GM18873 (cell line): ENCODE data around the gene CCDC196.

Experiments used
- ATAC-seq: cut with Tn5 transposase; IDR thresholded peaks from one replicate; pipeline ENCODE4 v1.9.1; 2021; ENCODE audit warnings: mild to moderate bottlenecking, moderate library complexity, moderate number of reproducible peaks; ENCODE audit not compliant: unreplicated experiment, low FRiP score

CCDC196 gene, protein sequence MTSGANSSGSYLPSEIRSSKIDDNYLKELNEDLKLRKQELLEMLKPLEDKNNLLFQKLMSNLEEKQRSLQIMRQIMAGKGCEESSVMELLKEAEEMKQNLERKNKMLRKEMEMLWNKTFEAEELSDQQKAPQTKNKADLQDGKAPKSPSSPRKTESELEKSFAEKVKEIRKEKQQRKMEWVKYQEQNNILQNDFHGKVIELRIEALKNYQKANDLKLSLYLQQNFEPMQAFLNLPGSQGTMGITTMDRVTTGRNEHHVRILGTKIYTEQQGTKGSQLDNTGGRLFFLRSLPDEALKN

DNA sequence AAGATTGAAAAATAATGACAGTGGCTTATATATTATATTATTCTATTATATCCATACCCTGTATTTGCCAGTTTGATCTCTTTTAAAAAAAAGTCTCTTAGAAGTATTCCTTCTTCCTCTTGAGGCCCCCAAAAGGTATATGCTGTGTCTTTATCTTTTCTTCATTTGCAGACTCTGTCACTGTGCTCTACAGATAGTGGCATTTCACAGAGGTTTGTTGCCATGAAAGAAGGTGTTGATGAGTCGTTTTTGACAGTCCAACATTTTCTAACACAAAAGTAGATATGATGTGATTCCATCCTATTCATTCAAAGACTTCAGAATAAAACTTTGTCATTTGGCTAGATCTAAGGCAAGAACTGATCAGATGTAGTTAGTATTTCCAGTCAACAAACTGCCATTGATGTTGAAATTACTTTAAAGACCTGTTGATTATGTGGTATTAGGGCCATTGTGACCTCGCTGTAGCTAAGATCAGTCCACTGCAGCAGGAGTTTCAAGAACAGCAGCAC lies at the start of gene CCDC196:
TSS of gene CCDC196 (plus strand) at position 462 of the 512 bp plus-strand sequence. CDS start 132 bp downstream, outside the sequence.
- no peak for ATAC-seq

DNA sequence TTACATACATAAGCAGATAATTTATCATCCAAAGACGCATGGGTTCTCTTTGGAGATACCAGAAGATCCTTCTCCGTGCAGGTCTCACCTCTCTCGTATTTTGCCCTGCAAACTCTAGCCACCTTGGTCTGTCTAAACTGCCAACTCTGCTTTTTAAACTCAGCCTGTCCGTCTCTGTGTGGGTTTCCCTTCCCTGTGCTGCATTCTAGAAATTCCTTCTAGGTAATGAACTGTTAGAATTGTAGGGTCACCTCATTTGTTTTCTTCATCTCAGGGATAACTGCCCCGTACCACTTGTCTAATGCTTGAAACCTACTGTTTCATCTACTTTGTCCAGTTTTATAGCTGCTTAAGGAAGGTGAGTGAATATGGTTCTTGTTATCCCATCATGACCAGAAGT lies 45.4 kb upstream of the CCDC196 start:
- no peak for ATAC-seq

DNA sequence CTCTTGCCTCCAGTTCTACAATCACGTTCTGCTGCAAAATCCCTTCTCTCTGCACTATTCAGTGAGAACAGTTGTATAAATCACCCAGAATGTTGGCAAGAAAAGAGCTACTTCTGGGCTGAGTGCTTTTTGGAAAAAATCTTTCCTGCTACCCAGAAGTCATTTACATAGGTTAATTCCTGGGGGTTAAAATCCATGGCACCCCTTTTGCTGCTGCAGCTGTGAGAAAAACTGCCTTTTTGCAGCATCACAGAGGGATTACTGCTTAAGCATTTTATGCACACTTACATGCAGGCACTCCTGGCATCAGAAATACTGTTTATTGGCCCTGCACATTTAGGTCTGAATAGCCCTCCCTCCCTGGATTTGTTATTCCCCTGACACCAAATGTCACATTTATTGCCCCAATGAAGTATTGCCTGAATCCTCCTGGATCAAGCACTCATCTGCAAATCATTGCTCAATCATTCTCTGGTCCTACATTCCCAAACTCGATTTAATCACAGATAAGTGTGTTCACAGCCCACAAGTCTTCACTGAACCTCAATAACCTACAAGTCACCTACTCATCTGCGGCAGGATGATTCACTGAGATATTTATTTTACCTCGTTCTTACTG lies 43.1 kb upstream of the CCDC196 start:
- ATAC-seq: no peak

DNA sequence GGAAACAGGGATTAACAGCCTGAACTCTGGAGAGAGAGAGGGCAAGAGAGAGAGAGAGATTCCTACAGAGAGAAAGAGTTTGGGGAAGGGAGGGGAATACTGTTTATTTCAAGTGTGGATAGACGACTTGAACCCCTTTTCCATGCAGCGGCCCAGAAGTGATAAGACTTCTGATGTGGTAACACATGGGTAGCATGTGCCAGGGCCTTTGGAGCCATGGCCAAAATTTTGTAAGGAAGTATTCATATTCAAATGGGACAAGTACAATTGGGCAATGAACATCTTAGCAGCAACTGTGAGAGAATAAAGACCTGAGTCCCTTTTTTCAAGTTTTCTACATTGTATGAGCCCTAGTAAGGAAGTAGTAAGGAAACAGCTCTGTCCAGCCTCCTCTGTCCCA lies 42.4 kb upstream of the CCDC196 start:
- ATAC-seq: no peak

DNA sequence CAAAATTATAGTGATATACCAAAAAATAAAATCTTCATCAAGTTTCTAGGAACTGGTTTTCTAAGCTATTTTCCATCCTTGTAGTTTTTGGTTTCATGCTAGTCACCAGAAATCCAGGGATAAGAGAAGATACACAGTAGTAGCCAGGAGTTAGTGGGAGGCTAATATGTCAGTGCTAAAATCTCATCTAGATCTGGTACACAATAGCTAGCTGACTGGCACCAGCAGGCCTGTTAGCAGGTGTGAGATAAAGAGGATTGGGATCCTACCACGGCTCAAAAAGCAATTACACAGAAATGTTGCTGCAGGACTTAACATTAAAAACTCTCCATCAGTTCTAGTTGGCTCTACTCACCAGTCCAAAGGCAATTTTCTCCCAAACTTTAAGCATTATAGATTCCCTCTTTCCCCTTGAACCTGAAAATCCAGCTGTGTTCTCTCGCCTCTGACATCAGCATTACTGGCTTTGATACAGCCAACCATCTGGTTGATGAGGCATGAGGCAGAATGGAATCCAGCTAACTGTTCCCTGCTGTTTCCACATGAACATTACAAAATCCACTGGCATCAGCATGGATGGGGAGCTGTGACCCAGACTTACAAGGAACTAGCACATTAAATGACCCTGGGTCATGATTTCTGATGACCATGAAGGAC lies 41.8 kb upstream of the CCDC196 start:
- no peak for ATAC-seq

DNA sequence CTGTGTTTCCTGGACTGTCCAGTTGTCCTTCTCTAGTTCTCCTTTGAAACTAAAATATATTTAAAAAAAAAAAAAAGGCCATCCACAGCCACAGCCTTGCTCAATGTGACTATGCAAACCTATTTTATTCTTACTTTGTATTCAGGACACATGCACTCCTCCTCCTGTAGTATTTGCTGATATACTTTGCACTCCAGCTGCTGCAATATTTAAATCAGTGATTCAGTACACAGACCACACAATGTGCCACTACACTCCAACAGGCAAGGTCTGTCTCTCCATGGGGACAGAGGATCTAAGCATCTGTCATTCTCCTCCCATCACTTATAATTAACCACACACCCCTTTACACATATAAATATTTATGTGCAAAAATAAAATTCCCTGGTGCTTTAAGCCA lies 40.2 kb upstream of the CCDC196 start:
- ATAC-seq: no peak

DNA sequence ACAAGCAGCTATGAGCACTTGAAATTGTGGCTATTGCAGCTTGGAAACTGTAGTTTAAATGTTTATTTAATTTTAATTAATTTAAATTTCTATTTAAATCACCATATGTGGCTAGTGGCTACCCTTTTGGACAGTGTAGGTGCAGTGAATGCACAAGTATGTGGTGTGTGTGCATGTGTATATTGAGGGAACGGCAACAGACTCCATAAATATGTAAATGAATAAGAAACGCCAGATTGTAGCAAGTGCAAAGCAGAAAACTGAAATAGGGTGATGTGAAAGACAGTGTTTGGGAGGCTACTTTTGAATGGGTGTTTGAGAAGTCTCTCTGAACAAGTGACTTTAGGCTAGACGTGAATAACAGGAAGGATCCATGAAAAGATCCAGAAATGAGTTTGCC lies 32.7 kb upstream of the CCDC196 start:
- no peak for ATAC-seq

DNA sequence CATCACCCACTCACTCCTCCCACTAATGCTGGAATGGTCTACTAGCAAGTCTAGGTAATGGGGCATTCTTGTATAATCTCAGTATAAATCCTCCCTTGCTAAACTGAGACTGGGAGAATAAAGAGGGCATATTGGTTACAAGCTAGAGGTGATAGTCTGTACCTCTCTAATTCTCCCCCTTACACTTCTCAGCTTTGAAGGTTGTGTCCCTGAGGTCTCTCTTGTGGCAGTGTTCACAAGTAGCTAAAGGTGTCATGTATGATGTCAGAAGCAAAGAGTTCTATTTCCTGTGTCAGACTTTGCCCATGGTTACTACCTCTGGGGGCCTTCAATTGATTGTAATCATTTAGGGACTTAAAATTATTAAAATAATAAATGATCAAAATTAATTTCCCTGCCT lies 26.6 kb upstream of the CCDC196 start:
- ATAC-seq: no peak

DNA sequence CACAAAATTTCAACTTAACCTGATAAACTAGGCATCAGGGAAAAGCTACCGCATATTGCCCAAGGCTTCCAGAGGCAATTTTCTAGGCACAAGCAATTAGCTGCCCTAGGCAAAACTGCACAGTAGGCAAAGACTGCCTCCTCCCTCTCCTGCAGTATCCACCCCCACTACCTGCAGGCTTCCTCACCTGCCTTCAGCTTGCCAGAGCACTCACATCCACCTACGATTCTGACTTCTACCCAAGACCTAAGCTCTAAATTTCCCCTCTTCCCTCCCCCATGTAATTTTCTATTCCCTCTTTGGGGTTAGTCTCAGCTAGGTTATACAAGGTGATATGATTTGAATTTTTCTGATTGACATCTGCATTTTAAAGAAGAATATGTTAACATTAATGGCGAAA lies 21.9 kb upstream of the CCDC196 start:
- ATAC-seq: no peak

DNA sequence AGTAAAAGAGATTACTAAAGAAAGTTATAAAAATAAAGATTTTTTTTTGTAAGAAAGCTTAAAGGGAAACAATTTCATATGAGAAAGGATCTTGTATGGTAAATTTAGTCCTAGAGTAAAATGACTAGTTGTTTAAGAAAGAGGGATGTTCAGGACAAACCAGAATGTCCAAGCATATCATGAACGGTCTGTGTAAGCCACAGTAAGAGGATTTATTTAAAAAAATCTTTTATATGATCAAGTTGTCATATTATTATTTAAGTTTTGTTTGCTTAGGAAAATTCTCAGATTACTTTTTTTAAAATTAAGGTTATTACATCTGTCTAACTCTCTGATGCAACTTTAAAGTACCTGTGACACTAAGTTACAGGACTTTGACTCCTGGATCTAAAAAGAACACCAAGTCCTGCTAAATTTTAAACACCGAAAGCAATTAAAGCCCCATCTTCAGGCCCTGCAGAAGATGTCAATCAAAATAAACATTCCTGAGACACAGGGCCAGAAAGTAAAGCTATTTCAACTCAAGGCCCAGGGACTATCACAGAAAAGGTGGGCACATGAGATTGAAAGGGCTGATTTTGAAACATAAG lies 17.3 kb upstream of the CCDC196 start:
- ATAC-seq: no peak

DNA sequence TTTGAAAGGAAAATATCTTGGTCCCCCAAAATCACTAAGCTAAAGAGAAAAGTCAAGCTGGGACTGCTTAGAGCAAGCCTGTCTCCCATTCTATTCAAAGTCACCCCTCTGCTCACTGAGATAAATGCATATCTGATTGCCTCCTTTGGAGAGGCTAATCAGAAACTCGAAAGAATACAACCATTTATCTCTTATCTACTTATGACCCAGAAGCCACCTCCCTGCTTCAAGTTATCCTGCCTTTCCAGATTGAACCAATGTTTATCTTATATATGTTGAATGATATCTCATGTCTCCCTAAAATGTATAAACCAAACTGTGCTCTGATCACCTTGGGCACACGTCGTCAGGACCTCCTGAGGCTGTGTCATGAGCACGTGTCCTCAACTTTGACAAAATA lies 14.6 kb upstream of the CCDC196 start:
- no peak for ATAC-seq

DNA sequence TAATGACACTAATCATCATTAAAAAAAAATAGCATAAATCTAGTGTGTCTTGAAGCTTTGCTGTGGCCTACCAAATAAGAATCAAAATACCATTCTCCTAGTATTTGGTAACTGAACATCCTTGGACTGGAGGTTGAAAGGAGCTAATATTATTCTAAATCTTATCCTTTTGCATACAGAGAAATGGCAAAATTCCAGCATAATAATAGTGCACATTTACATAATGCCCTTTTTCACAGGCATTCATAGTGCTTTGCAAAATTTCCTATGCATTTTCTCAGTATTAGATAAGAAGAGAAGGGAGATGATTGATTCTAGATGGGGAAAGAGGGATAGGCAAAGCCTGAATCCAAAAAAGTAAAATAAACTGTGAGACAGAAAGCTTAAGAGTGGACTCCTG lies 13.9 kb upstream of the CCDC196 start:
- ATAC-seq: no peak

DNA sequence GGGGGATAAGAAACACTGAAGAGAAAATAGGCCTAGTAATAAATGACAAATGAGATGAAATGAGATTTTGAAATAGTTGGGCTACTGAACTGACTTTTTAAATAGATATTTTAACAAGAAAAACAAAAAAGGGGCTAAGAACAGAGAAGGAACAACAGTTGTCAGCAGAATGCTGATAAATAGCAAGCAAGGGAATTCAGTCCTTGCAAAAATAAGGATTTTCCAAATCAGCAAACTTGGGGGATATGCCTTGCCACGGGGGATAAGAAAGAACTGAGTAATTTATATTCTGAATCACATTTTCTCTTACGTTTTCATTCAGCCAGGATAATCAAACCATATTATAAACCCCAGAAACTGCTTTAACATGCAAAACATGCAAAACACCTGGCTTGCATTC lies 12.9 kb upstream of the CCDC196 start:
- no peak for ATAC-seq

DNA sequence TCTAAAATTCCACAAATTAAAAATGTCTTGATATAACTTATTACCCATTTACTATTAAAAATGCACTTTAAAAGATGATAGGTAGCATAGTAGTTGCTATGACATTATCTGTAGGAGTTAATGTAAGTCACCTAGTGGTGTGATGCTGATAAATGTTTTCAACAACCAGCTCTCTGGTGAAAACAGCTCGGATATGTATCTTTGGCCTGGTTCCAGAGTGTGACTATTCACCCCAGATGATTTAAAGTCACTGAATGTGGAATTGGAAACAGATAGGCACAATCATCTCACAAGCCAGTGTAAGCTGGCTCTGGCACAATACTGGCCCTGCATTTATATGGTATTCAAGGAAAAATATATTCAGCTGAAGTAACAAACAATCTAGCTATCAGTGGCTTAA lies 9.2 kb upstream of the CCDC196 start:
- no peak for ATAC-seq

DNA sequence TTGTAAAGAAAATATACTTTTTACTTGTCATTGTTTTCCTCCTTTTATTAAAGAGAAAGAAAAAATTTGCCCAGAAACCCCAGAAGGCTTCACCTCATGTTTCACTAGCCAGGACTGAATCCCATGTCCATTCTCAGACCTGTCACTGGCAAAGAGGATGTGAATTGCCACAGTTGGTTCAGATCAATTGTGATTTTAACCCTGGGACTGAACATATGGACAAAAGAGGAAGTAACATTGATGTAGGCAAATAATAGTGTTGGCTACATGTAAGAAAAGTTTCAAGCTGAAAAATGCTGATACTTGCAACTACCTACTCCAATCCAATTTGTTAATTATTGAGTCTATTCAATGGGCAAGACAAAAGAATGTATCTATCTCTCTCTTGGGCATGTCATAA lies 8.6 kb upstream of the CCDC196 start:
- ATAC-seq: no peak

DNA sequence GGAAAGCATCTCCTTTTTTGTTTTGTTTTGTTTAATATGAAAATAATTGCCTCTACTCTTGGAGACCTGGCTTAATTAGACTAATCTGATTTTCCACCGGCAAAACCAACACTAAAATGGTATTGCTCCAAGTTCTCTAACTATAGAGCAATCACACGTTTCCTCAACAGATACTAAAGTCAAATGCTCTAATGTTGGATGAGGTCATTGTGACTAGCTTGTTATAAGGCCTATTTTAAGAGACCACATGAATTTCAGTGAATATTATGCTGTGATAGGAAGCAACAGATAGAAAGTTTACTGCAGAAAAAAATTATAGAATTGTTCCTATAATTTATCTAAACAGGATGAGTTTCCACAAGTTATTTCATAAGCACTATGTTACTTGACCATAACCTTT lies 3.3 kb upstream of the CCDC196 start:
- no peak for ATAC-seq

DNA sequence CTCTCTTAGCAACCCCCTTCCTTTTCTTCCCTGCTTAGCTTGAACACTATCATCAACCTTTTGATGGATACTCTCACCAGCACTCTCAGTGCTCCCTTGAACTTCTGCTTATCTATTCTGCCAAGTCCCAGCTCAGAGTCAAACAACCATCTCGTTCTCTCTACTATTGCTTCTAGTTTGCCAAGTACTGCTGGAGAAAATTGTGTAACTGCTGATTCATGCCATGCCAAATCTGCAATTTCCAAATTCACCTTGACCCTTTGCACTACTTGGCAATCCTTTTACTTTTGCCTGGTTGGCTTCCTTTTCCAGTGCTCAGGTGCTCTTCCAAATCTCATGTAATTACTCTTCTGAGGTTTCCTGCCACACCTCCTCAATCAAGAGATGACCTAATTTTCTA lies 2.8 kb upstream of the CCDC196 start:
- ATAC-seq: no peak

DNA sequence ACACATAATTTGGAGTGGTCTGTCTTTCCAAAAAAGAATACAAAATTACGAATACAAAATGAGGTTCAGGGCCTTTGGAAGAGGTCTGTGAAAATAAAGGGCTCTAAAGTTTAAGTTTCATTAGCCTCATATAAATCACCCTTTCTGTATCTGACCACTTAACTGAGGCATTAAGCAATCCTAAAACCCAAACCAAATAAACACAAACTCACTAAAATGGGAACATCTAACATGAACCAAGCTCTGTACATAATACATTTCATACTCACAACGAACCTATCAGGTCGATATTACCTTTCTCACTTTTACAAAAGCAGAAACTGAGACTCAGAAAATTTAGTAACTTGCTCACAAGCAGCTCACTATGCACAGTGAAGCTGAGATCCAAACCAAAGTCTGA lies 1.1 kb upstream of the CCDC196 start:
- ATAC-seq: no peak

DNA sequence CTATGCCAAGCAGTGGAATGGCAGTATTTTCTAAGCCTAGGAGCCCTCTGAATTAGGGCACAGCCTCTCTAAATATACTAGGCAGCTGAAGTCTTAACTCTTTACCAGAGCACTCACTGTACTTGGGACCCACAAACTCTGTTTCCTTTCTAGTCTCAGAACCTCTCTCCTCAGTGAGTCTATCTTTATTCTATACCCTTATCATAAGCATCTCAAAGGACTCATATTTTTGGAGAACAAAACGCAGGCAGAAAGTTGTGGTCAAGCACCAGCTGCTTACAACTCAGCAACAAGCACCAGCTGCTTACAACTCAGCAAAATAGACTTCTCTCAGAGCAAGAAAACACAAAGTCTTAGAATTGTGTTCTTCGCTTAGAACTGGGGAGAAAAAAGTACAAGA lies 993 bp downstream of the CCDC196 start:
- ATAC-seq: no peak

DNA sequence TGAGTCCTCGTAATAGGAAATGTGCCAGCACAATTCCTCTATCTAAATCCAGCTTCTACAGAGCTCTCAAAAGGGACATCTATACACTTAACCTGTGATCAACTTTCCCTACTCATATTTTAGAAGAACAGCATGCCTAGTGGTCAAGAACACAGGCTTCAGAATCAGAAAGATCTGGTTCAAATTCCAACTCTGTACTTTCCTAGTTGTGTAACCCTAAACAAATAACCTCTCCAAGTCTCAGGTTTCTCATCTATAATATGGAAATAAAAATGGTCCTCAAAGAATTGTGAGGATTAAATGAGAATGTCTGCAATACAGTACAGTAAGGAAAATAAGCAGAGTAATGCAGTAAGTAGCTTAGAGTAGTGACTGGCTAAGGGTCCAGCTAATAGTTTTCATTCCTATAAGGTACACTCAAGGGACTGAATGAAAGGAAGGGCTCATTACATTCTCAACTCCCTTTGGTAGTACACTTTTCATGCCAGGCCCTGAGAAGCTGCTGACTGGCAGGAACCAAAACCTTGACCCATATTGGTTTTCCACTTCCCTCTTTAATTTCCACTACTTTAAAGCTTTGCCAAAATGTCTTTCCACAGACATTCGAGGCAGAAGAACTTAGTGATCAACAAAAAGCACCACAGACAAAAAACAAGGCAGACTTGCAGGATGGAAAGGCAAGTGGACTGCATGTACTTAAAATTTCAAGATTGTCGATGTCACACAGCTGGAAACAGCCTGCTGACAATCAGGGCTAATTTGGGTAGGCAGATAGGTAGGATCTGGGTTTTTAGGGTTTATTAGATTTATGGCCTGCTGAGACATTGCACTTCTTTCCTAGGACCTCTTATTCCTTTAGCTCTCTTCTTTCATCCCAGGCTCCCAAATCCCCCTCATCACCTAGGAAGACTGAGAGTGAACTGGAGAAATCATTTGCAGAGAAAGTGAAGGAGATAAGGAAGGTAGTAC lies 4.3 kb downstream of the CCDC196 start:
- ATAC-seq: no peak
